Pancreas (tissue), 10 donors: ENCODE measurements around the gene SUV39H1. TPM values are rescaled to one million over a fixed set of nuclear protein-coding genes. Genes with fewer than 3 reads are reported as not detected.

Experiments
- ATAC-seq, 4 donors: fragments of 200-7000 bp; cut with Tn5 transposase; one replicate each; pipeline versions ENCODE4 v1.8.0 to v1.9.1; 2020; ENCODE audit warnings: mild to moderate bottlenecking in 4 of 4, moderate library complexity in 4 of 4
- DNase-seq, 6 donors: peaks; one replicate each; pipeline ENCODE4 v3.0.0-alpha.2; 2020
- FAIRE-seq: peaks from 2 replicates; lab custom pipeline; 2012; peaks lifted over from hg19 to GRCh38; lab: Jason Lieb, UNC
- H3K27ac ChIP-seq, 4 donors: fragments of 200-600 bp; sonication (generic); 1 replicate in 3 of 4; 2 replicates in 1 of 4; pipeline versions ENCODE4 v1.5.0 to v1.8.0; 2020
- H3K27me3 ChIP-seq, 4 donors: fragments of 200-600 bp; one replicate each; pipeline ENCODE4 v1.8.0; 2021
- H3K36me3 ChIP-seq, 3 donors: fragments of 200-600 bp; sonication (generic) in 1 of 3; one replicate each; pipeline versions ENCODE4 v1.5.0 to v1.8.0; 2020 to 2021
- H3K4me1 ChIP-seq, 3 donors: fragments of 200-600 bp; one replicate each; pipeline ENCODE4 v1.8.0; 2021
- H3K4me3 ChIP-seq, 4 donors: fragments of 200-600 bp; sonication (generic) in 2 of 4; one replicate each; pipeline versions ENCODE4 v1.5.0 to v1.8.0; 2020 to 2021
- H3K9me3 ChIP-seq, 4 donors: fragments of 200-600 bp; one replicate each; pipeline ENCODE4 v1.8.0; 2021
- CTCF ChIP-seq, 4 donors: fragments of 200-600 bp; sonication (generic) in 3 of 4; IDR thresholded peaks; one replicate each; pipeline versions ENCODE4 v1.5.0 to v1.8.0; 2021; ENCODE audit warnings: antibody characterized with exemption in 4 of 4
- WGBS, 2 donors: extraction: QIAGEN DNeasy Blood & Tissue Kit; methylation state at CpG; one replicate each; pipeline ENCODE4 v1.1.7; 2013; 5-methylcytosine and 5-hydroxymethylcytosine counted together
- intact Hi-C, 3 donors: fragments of 100-400 bp; cut with DNase I; formaldehyde crosslinking; loops; one replicate each; pipeline versions ENCODE4 v1.11.1 to v1.14.2; 2022
- polyA plus RNA-seq, 2 donors: library from polyadenylated mRNA; stranded (reverse); fragments of 200-250 nt; gene quantifications; one replicate each; pipeline ENCODE4 v1.2.3, GENCODE V29; 2013
- total RNA-seq, 6 donors: library from RNA; stranded (reverse); fragmentation: NEBNext Ultra II Directional in 4 of 6; extraction: Animal tissue kit (Norgen Biotek cat#: 25700) in 4 of 6; gene quantifications; one replicate each; pipeline versions ENCODE4 v1.2.1 to v1.2.4, GENCODE V29; 2021 to 2023
- donor health status: healthy with polysubstance abuse.
- donor health status: DM: no; HTN: no; CAD: no; lungs with moderate emphysema.
- donor health status: DM: no; HTN: no; CAD: no.
- donor health status: control.
- donor health status: control.
- donor health status: Bipolar disorder and iron deficiency.
- donor health status: DM: yes; HTN: yes; CAD: no.
- donor health status: DM: no; HTN: no; CAD: no.
- donor health status: DM: no; HTN: no; CAD: no.
- donor health status: DM: yes; HTN: yes; CAD: no.

Gene SUV39H1
- total and polyA plus RNA-seq, 8 donors, result 0.88 to 2.8 (median 1.9) TPM

DNA sequence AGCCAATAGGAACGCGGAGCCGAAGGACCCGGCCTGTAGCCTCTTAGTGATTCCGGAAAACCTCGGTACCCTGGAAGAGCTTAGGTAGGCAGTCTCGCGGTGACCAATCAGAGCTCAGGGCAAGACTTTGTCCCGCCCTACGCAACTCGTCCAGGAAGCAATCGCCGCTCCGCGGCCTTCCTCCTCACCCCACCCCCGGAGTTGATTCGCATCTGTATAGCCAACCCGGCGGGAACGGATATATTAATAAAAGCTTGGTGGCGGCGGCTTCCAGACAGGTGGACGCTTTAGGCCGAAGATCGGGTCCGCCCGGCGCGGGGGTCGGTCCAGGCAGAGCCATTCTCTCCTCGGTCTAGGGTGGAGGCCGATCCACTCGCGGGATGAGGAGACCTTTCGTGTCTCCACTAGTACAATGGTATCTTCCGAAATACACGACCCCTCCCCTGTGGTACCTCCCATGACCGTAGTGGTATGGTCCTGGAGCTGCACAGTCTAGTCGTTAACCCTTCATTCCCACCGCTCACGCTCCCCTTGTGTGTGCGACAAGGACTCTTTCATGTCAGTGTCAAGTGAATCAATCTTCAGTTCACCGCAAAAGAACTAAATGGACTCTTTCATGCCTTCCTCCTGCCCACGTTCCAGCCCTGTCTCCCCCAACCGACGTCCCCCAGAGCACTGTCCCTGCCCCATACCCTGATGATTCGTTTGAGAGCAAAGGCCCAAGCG, 40.8 kb downstream of the SUV39H1 start:
- FAIRE-seq (peak; percentile 92), DNase-seq (peak; percentile 79 to 93 (median 92)), ATAC-seq (peak; percentile 99 to 100 (median 100))
- no peaks in the 10 kb centered on the region for H3K36me3 ChIP-seq
- intact Hi-C loops, result no loop called here
- no peaks in the 10 kb centered on the region for H3K9me3 ChIP-seq
- WGBS, 2 donors, result 1 to 39% methylated on average over 48 of the region's 48 CpGs
- peak overlapping the region; percentile 16 to 50 (median 41) for H3K4me3 ChIP-seq
- H3K4me1 ChIP-seq, result no peaks in the 10 kb centered on the region
- no peaks in the 10 kb centered on the region for H3K27me3 ChIP-seq
- H3K27ac ChIP-seq, result peak overlapping the region; percentile 60 to 88 (median 75)
- TF ChIP-seq CTCF (IDR thresholded peaks at IDR 0.05), result no peak

- Histone ChIP-seq H3K27ac (peak overlapping the region; percentile 60 to 88 (median 75)), H3K4me1 (no peaks in the 10 kb centered on the region), H3K27me3 (no peaks in the 10 kb centered on the region), H3K9me3 (no peaks in the 10 kb centered on the region), H3K36me3 (no peaks in the 10 kb centered on the region), H3K4me3 (peak overlapping the region in 3 of 4 donors; percentile 37 to 50 (median 45))
- DNase-seq (no peak), FAIRE-seq (no peak), ATAC-seq (no peak)
- 46 to 53% methylated on average over 7 of the region's 7 CpGs for WGBS, 2 donors
- intact Hi-C loops, result no loop called here
- no peak for TF ChIP-seq CTCF (IDR thresholded peaks at IDR 0.05)
Observed at GRCh38 chrX:48737940-48738339, 41.4 kb downstream of the SUV39H1 start.

DNA sequence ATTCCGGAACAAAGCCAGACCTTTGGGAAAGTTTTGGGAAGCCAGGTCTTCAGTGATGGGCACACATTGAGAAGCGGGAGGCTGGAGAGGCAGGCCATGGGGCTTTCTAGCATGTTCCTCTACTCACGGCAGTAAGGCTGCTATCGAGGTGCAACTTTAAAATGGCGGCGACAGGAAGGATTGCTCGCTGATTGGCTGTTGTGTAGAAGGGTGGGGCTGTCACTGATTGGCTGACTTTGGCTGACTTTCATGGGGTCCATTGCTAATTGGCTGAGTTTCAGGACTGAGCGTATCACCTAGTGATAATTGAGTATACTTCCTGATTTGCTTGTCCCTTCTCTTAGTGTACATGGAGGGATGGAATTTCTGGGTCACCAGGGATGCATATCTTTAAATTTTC, 45.3 kb downstream of the SUV39H1 start:
- FAIRE-seq (no peak), DNase-seq (no peak), ATAC-seq (no peak)
- no peaks in the 10 kb centered on the region for H3K9me3 ChIP-seq
- TF ChIP-seq CTCF (IDR thresholded peaks at IDR 0.05), result no peak
- H3K4me3 ChIP-seq, result no peak overlapping the region
- peaks cover 0 to 4% (median 0%) of the 10 kb centered on the region in 4 donors for H3K27me3 ChIP-seq
- WGBS, 2 donors, result 87 to 92% methylated on average over 8 of the region's 8 CpGs
- intact Hi-C loops, result no loop called here
- no peaks in the 10 kb centered on the region for H3K4me1 ChIP-seq
- no peaks in the 10 kb centered on the region for H3K36me3 ChIP-seq
- no peak overlapping the region for H3K27ac ChIP-seq

DNA sequence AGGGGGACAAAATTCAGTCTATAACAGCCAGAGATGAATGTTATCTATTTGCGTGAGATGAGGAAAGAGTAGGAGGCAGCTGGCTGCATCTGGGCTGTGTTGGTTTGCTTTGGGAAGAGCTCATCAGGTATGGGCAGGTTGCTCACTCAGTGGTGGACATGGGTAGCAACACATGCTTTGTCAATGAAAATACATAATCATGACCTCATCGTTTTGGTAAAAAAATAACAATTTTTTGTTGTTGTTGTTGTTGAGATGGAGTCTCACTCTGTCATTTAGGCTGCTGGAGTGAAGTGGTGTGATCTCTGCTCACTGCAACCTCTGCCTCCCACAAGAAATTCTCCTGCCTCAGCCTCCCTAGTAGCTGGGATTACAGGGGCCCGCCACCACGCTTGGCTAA, 48.7 kb downstream of the SUV39H1 start:
- intact Hi-C loops, result no loop called here
- no peak for TF ChIP-seq CTCF (IDR thresholded peaks at IDR 0.05)
- Histone ChIP-seq H3K27ac (no peak overlapping the region), H3K4me3 (no peak overlapping the region), H3K36me3 (no peaks in the 10 kb centered on the region), H3K4me1 (no peaks in the 10 kb centered on the region), H3K9me3 (no peaks in the 10 kb centered on the region), H3K27me3 (peaks cover 0 to 4% (median 0%) of the 10 kb centered on the region in 4 donors)
- WGBS, 2 donors, result 73% methylated on average over 4 of the region's 4 CpGs
- FAIRE-seq (no peak), DNase-seq (no peak), ATAC-seq (no peak)

DNA sequence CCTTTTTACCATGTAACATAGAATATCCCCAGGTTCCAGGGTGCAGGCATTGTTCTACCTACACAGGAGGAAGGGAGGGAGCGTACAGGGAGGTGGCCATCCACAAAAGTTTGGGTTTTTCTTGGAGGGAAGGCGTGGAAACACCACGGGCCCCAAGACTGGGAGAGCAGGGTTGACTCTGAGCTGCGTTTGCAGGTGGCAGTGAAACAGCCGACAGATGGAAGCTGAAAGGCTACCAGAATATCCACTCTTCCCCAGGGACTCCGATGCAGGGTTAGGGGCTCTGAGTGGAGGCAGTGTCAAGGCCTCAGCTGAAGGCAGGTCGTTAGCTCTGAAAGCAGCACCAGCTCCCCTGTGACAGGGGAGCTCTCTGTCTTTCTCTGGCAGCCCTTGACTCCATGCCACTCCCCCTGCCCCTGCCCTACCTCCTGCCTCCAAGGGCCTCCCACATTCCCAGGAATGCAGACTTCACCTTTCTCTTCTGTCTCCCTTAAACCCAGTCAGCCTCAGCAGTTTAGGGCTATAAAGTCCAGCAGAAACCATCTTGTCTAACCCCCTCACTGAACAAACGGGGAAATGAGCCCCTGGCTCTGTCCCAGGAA, 51.0 kb downstream of the SUV39H1 start:
- FAIRE-seq (no peak), DNase-seq (no peak), ATAC-seq (no peak)
- Histone ChIP-seq H3K4me3 (no peak overlapping the region), H3K36me3 (no peaks in the 10 kb centered on the region), H3K4me1 (no peaks in the 10 kb centered on the region), H3K27me3 (peaks cover 0 to 4% (median 0%) of the 10 kb centered on the region in 4 donors), H3K27ac (no peak overlapping the region), H3K9me3 (no peaks in the 10 kb centered on the region)
- intact Hi-C loops, result no loop called here
- WGBS, 2 donors, result 51 to 52% methylated on average over 8 of the region's 8 CpGs
- TF ChIP-seq CTCF (IDR thresholded peaks at IDR 0.05), result no peak
